Uterus (tissue), 4 donors: ENCODE results near the gene PTPN14. TPM values are rescaled to one million over a fixed set of nuclear protein-coding genes. Genes with fewer than 3 reads are reported as not detected.
"Not testable (repeated sequence)": the region's sequence is repeated elsewhere in the genome, so short reads cannot be mapped to it uniquely, and the experiment has no call there.

Experiments used
- DNase-seq, 2 donors: peaks; one replicate each; pipeline ENCODE4 v3.0.0-alpha.2; 2019 to 2020
- H3K27ac ChIP-seq, 2 donors: fragments of 200-600 bp; sonication (generic); 1 replicate in 1 of 2; 2 replicates in 1 of 2; pipeline ENCODE4 v1.5.1; 2016 to 2018
- H3K27me3 ChIP-seq, 2 donors: fragments of 200-600 bp; sonication (generic); one replicate each; pipeline ENCODE4 v1.5.1; 2018 to 2019; ENCODE audit warnings: control low read depth in 1 of 2
- H3K36me3 ChIP-seq, 2 donors: fragments of 200-600 bp; sonication (generic); one replicate each; pipeline ENCODE4 v1.5.1; 2019; ENCODE audit warnings: control low read depth in 1 of 2
- H3K4me1 ChIP-seq, 2 donors: fragments of 200-600 bp; sonication (generic); one replicate each; pipeline ENCODE4 v1.5.1; 2018 to 2019; ENCODE audit warnings: control low read depth in 1 of 2
- H3K4me3 ChIP-seq, 2 donors: fragments of 200-600 bp; sonication (generic); 1 replicate in 1 of 2; 2 replicates in 1 of 2; pipeline ENCODE4 v1.5.1; 2018 to 2019; ENCODE audit warnings: mild to moderate bottlenecking in 1 of 2
- H3K9me3 ChIP-seq, 2 donors: fragments of 200-600 bp; sonication (generic); one replicate each; pipeline ENCODE4 v1.5.1; 2019; ENCODE audit warnings: control low read depth in 1 of 2
- POLR2A ChIP-seq, 2 donors: fragments of 450-650 bp; IDR thresholded peaks; one replicate each; pipeline ENCODE4 v1.6.1; 2016; ENCODE audit warnings: antibody characterized with exemption in 2 of 2, mild to moderate bottlenecking in 1 of 2, moderate library complexity in 1 of 2
- intact Hi-C: fragments of 100-400 bp; cut with DNase I; formaldehyde crosslinking; loops from one replicate; pipeline ENCODE4 v1.15.1; 2023; ENCODE audit warnings: low total_unique reads
- total RNA-seq, 4 donors: library from RNA; depleted of rRNA in 3 of 4; stranded (reverse); fragments of >200 nt in 3 of 4; gene quantifications; one replicate each; pipeline versions ENCODE4 v1.1.0 to v1.2.4, GENCODE V29; 2014 to 2023
- TF ChIP-seq, protein P1 (sequence below), 4 experiments: fragments of 200-600 bp in 2 of 4; fragments of 450-650 bp in 2 of 4; sonication (generic) in 2 of 4; IDR thresholded peaks; one replicate each; pipeline ENCODE4 v1.5.1; 2016 to 2019; ENCODE audit warnings: antibody characterized with exemption in 4 of 4, mild to moderate bottlenecking in 2 of 4, moderate library complexity in 1 of 4
- donor health status: DM: yes; HTN: yes; CAD: no.

Gene PTPN14
- total RNA-seq, 4 donors from 2014 or later = 13.2 to 78.0 (median 30.9) TPM

DNA sequence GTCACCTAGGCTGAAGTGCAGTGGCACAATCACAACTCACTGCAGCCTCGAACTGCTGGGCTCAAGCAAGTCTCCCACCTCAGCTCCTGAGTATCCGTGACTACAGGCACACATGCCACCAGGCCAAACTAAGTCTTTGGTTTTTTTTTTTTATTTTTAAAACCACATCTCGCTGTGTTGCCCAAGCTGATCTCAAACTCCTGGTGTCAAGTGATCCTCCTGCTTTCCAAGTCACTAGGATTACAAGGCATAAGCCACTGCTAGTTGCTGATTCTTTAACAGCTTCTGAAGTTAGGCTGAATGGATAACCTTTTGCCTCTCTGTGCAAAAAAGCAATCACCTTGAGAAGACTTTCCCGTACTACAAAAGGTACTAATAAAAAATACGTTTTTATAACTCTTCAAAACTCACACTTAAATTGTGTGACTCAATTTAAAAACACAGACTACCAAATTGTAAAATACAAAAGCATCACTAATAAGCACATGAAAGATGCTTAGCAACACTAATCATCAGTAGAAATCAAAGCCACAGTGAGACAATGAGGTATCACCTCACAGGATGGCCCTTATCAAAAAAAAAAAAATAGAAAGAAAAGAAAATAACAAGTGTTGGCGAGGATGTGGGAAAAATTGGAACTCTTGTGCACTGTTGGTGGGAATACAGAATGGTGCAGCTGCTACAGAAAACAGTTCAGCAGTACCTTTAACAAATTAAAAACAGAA lies 40.3 kb downstream of the PTPN14 start:
- H3K27me3 ChIP-seq = no peaks in the 10 kb centered on the region
- H3K27ac ChIP-seq = no peak overlapping the region
- H3K9me3 ChIP-seq = no peaks in the 10 kb centered on the region
- no peak overlapping the region for H3K4me3 ChIP-seq
- no peaks in the 10 kb centered on the region for H3K4me1 ChIP-seq
- H3K36me3 ChIP-seq = no peaks in the 10 kb centered on the region
- DNase-seq = no peak
- intact Hi-C loops = no loop called here
- TF ChIP-seq, protein P1, sequence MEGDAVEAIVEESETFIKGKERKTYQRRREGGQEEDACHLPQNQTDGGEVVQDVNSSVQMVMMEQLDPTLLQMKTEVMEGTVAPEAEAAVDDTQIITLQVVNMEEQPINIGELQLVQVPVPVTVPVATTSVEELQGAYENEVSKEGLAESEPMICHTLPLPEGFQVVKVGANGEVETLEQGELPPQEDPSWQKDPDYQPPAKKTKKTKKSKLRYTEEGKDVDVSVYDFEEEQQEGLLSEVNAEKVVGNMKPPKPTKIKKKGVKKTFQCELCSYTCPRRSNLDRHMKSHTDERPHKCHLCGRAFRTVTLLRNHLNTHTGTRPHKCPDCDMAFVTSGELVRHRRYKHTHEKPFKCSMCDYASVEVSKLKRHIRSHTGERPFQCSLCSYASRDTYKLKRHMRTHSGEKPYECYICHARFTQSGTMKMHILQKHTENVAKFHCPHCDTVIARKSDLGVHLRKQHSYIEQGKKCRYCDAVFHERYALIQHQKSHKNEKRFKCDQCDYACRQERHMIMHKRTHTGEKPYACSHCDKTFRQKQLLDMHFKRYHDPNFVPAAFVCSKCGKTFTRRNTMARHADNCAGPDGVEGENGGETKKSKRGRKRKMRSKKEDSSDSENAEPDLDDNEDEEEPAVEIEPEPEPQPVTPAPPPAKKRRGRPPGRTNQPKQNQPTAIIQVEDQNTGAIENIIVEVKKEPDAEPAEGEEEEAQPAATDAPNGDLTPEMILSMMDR (IDR thresholded peaks at IDR 0.05) = no peak
- no peak for TF ChIP-seq POLR2A (IDR thresholded peaks at IDR 0.05)

DNA sequence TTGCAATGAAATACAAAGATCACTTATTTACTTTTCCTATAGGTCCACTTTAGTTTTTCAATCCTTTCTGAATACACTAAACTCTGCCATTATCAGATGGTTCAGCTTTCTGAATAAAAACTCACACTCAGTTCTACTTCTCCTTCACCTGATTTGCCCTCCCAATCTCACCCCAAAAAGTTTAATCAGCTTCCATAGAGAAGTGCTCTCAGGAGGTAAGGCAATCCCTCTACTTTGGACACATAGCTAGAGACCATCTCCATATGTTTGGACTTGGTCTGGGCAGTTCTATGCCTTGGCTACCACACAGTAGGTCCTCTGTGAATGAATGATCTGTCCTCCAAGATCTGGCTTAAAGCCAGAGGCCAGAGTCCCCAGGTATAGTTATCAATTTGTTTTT lies 40.9 kb downstream of the PTPN14 start:
- no peak overlapping the region for H3K27ac ChIP-seq
- no peak overlapping the region for H3K4me3 ChIP-seq
- intact Hi-C loops = no loop called here
- H3K9me3 ChIP-seq = no peaks in the 10 kb centered on the region
- H3K36me3 ChIP-seq = no peaks in the 10 kb centered on the region
- H3K4me1 ChIP-seq = no peaks in the 10 kb centered on the region
- H3K27me3 ChIP-seq = no peaks in the 10 kb centered on the region
- DNase-seq = no peak
- TF ChIP-seq POLR2A (IDR thresholded peaks at IDR 0.05) = no peak
- TF ChIP-seq, protein P1 (IDR thresholded peaks at IDR 0.05) = no peak

DNA sequence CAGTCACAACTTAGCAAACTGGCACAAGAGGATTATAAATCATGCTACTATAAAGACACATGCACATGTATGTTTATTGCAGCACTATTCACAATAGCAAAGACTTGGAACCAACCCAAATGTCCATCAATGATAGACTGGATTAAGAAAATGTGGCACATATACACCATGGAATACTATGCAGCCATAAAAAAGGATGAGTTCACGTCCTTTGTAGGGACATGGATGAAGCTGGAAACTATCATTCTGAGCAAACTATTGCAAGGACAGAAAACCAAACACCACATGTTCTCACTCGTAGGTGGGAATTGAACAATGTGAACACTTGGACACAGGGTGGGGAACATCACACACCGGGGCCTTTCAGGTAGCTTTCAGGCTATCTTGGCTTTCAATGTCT lies 41.8 kb downstream of the PTPN14 start:
- H3K9me3 ChIP-seq, H3K36me3 ChIP-seq, DNase-seq, H3K4me3 ChIP-seq, intact Hi-C loops, H3K4me1 ChIP-seq, H3K27ac ChIP-seq, H3K27me3 ChIP-seq: not testable (repeated sequence)

DNA sequence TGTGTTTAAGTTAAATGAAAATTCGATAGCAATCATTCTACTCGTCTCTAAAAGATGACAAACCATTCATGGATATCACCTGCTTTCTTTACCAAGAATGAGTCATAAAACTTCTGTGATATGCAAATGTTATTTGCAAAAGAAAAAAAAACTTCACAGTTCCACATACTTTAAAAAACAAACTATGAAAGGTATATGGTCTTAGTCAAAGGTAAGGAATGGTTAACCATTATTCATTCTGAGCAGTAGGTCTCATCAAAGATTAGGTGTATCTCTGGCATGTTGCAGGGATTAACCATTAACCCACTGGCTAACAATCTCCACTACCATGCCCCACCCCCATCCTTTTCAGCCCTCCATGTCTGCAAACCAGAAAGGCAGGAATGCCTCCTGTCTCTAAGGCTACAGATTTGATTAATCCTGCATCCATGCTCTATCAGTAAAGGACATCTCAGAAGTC lies 44.4 kb downstream of the PTPN14 start:
- no peaks in the 10 kb centered on the region for H3K4me1 ChIP-seq
- H3K9me3 ChIP-seq = no peaks in the 10 kb centered on the region
- intact Hi-C loops = no loop called here
- no peak overlapping the region for H3K4me3 ChIP-seq
- H3K36me3 ChIP-seq = no peaks in the 10 kb centered on the region
- no peak overlapping the region for H3K27ac ChIP-seq
- no peak for DNase-seq
- TF ChIP-seq, protein P1 (IDR thresholded peaks at IDR 0.05) = no peak
- no peak for TF ChIP-seq POLR2A (IDR thresholded peaks at IDR 0.05)
- H3K27me3 ChIP-seq = no peaks in the 10 kb centered on the region

DNA sequence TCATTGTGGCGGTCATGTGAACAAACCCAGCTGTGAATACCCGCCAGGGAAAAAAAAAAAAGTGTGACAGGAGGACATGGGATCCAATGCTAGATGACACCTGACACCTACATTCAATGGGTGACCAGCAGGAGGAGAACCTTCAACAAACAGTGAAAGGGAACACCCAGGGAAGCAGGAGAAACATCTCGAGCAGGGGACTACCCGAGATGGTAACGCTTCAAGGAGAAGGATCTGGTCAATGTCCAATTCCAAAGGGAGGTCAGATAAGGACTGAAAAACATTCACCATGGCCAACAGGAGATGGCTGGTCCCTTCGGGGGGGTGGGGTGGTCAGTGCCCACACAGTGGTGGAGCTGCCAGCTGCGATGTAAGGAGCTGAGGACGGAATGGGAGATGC lies 46.3 kb downstream of the PTPN14 start:
- TF ChIP-seq, protein P1 (IDR thresholded peaks at IDR 0.05) = no peak
- no peak for TF ChIP-seq POLR2A (IDR thresholded peaks at IDR 0.05)
- H3K27me3 ChIP-seq = no peaks in the 10 kb centered on the region
- intact Hi-C loops = no loop called here
- H3K4me1 ChIP-seq = no peaks in the 10 kb centered on the region
- no peak for DNase-seq
- no peak overlapping the region for H3K4me3 ChIP-seq
- no peaks in the 10 kb centered on the region for H3K36me3 ChIP-seq
- H3K9me3 ChIP-seq = no peaks in the 10 kb centered on the region
- no peak overlapping the region for H3K27ac ChIP-seq
